GM12875 (cell line): ENCODE data around the gene LPAR3.

ENCODE experiments used
- H3K4me3 ChIP-seq: one replicate; pipeline ENCODE4 v1.5.1; 2011; ENCODE audit warnings: low read depth, low read length, control low read depth
- TF ChIP-seq, protein P1 (sequence below): IDR thresholded peaks from 2 replicates; pipeline ENCODE4 v1.5.1; 2011; ENCODE audit warnings: low read depth, mild to moderate bottlenecking, control low read depth, inconsistent platforms, low read length, moderate library complexity, borderline replicate concordance; ENCODE audit not compliant: insufficient read depth

LPAR3 gene

DNA sequence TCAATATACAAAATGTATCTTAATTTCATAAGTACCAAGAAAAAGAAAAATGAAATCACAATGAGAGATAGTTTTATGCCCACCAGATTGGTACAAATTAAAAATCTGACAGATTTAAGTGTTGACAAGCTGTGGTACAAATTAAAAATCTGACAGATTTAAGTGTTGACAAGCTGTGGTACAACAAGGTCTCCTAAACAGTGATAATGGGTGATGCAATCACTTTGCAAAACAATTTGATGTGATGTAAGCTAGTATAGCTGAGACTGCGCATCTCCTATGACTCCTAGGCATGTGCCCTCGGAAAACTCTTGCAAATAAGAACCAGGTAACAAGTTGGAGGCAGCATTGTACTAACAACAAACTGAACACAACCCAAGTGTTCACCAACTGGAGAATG, 100.6 kb downstream of the LPAR3 start:
- TF ChIP-seq, protein P1, sequence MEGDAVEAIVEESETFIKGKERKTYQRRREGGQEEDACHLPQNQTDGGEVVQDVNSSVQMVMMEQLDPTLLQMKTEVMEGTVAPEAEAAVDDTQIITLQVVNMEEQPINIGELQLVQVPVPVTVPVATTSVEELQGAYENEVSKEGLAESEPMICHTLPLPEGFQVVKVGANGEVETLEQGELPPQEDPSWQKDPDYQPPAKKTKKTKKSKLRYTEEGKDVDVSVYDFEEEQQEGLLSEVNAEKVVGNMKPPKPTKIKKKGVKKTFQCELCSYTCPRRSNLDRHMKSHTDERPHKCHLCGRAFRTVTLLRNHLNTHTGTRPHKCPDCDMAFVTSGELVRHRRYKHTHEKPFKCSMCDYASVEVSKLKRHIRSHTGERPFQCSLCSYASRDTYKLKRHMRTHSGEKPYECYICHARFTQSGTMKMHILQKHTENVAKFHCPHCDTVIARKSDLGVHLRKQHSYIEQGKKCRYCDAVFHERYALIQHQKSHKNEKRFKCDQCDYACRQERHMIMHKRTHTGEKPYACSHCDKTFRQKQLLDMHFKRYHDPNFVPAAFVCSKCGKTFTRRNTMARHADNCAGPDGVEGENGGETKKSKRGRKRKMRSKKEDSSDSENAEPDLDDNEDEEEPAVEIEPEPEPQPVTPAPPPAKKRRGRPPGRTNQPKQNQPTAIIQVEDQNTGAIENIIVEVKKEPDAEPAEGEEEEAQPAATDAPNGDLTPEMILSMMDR, result no peak
- H3K4me3 ChIP-seq, result no peak overlapping the region

DNA sequence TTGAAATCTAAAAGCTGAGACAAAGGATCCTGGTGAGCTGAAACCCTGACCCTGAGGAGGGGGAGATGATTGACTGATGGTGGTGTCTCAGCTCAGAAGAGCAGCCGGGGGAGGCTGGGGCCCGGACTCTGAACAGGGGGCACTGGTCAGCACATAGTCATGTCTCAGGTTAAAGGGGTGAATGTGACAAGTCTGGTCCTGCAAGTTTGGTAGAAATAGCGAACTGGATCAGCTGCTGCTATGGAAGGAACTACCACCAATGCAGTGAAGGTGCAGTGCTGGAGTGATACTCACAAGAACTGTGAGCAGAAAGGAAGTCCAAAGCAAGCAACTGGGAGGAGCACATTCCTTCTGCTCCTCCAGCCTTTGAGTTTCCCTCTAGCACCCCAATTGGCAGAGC, 104.0 kb downstream of the LPAR3 start:
- H3K4me3 ChIP-seq, result no peak overlapping the region
- TF ChIP-seq, protein P1, result no peak

DNA sequence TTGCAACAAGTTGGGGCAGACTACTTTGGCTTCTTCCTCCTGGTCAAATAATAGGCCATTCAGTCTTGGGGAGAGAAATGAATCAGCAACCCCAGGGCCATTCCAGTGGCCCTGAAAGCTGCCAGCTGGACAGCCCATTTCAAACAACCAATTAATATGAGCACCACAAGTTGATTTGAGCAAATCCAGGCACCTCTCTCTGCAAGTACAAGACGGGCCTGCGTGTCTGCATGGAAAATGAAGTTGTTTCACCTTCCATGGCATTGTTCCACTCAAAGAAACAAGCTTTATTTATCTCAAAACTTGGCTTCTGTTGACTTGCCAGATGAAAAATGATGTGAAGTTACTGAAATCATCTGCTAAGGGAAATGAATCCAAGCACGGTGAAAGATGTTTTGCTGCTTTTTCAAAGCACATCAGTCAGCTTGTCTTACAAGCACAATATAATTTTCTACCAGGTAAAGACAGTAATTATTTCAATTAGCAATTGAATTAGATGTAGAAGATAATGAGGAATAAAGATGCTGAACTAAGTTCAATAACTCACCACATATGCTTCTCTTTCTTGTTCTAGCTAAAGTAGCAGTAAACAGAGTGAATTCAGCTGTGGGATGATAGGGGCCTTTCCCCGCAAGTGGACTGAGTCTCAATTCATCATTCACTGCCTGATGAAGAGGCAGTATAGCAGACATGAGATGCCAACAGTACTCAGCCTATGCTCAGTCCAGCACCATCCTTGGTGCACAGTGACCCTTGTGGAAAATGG, 107.6 kb downstream of the LPAR3 start:
- TF ChIP-seq, protein P1, result no peak
- no peak overlapping the region for H3K4me3 ChIP-seq

DNA sequence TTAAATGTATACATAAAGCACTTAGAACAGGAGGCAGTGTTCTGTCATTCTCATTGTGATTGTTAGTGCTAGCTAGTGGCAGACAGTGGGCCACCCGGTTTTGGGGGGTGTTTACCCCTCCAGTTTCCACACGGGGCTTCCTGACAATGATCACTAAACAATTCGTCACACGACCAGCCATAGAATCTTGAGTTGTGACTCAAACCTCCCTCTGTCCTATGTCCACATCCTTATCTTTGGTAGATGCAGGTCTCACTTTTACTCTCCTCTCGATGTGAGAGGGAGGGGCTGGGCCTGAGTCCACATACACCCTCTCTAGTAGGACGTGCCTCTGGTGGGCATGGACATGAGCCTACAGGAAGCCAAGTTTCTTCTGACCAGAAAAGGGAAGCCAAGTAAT, 110.1 kb downstream of the LPAR3 start:
- no peak overlapping the region for H3K4me3 ChIP-seq
- TF ChIP-seq, protein P1, result no peak

DNA sequence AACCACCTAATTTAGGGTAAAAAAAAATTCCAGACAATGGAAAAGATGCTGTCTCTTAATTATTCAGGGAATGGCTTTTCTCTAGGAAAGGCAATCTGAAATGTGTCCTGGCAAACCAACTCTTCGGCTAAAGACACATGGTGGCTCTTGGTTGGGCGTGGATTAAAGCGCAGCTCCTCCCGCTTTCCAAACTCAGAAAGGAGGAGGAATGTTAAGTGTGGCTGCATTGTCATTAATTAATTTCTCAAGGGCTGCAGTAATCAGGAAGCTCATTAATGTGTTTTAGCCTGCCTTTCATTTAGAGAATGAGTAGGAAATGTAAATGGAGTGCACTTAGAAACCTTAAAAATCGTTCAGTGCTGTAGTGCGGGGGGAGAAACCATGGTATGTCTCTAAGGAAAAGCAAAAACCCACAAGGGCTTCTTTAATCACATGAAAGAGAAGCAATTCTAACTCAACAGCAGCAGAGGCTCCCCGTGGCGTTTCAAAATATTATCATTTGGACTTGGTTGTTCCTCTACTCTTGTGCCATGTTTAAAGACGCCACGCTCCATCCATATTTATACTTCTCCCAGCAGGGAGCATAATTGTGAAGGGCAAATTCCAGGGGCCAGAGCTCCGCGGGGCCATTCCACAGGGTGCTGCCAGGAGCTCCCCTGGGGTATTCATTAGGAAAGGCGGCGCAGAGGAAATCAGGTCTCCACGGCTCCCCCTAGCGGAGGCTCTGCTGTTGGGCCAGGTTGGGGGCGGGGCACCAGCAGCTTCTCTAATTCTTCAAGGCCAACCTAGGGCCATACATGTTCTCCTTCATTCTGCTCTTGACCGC, 110.8 kb downstream of the LPAR3 start:
- no peak overlapping the region for H3K4me3 ChIP-seq
- TF ChIP-seq, protein P1, result peak; percentile 92

DNA sequence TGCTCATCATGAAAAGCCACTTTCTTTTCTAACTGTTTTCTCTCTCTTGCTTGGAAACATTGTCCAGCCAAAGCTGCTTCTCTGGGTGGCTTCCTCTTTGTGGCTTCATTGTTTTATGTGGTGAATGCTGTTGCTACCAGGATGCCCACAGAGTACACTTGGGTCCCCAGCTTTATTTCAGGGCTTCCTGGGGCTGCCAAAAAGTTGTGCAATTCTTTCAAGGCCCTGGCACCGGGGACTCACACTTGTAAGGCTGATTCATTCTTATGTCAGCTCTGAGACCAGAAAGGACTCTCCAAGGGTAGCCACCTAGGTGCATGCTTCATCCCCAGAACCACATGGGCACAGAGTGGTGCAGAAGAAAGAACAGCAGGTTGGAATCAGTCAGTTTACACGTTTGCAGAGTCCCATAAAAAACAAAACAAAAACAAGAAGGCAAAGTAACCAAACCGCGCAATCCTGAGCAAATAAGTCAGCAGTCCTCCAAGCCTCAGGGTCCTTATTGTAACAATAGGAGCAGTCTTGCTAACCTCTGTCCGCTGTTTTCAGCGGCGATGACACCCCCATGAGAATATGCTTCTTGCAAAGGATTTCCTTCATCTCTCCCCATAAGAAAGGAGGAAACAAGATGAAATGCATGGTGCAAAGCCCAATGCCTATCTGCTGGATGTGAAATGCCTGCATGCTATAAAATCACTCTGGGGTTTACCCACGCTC, 112.8 kb downstream of the LPAR3 start:
- no peak overlapping the region for H3K4me3 ChIP-seq
- TF ChIP-seq, protein P1, result no peak

DNA sequence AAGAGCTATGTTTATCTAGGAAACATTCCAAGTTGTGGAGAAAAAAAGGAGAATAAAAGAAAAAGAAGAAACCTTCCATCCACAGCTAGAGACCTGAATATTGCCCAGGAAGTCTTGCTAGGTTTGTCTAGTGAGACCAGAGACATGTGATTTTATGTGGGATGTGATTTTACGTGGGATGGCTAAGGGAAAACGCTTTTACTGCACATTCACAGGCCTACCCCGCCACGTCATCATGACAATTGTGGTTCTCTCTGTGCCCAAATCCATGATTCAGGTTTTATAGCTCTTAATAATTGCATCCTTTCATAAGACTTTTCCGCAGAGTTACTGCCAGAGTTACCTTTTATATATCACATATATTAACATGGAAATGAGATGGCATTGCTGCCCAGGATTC, 116.4 kb downstream of the LPAR3 start:
- no peak overlapping the region for H3K4me3 ChIP-seq
- TF ChIP-seq, protein P1, result no peak
